SU-DHL-6 (cell line): ENCODE measurements around the gene PDHX.

ENCODE experiments used
- EZH2phosphoT487 ChIP-seq: fragments of 200-600 bp; sonication (generic), shearing (Covaris generic); conservative IDR thresholded peaks from 2 replicates; pipeline ENCODE4 v1.6.1; 2018; ENCODE audit warnings: mild to moderate bottlenecking, antibody characterized with exemption, low read length, moderate library complexity, mixed read lengths
- TF ChIP-seq, protein P1 (sequence below): fragments of 200-600 bp; sonication (generic); IDR thresholded peaks from one replicate; pipeline ENCODE4 v1.5.1; 2017; ENCODE audit warnings: antibody characterized with exemption, mild to moderate bottlenecking, low read length, moderate library complexity; ENCODE audit not compliant: insufficient read depth, poor library complexity, severe bottlenecking

- TF ChIP-seq, protein P1, sequence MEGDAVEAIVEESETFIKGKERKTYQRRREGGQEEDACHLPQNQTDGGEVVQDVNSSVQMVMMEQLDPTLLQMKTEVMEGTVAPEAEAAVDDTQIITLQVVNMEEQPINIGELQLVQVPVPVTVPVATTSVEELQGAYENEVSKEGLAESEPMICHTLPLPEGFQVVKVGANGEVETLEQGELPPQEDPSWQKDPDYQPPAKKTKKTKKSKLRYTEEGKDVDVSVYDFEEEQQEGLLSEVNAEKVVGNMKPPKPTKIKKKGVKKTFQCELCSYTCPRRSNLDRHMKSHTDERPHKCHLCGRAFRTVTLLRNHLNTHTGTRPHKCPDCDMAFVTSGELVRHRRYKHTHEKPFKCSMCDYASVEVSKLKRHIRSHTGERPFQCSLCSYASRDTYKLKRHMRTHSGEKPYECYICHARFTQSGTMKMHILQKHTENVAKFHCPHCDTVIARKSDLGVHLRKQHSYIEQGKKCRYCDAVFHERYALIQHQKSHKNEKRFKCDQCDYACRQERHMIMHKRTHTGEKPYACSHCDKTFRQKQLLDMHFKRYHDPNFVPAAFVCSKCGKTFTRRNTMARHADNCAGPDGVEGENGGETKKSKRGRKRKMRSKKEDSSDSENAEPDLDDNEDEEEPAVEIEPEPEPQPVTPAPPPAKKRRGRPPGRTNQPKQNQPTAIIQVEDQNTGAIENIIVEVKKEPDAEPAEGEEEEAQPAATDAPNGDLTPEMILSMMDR = no peak
- TF ChIP-seq EZH2phosphoT487 = no peak
Observed at GRCh38 chr11:35012467-35013191, 96.2 kb downstream of the PDHX start.
